HG03460 (cell line): ENCODE data around the gene ZACN.

ENCODE experiments used
- ATAC-seq: cut with Tn5 transposase; IDR thresholded peaks from one replicate; pipeline ENCODE4 v1.9.1; 2021; ENCODE audit not compliant: unreplicated experiment

ZACN gene

DNA sequence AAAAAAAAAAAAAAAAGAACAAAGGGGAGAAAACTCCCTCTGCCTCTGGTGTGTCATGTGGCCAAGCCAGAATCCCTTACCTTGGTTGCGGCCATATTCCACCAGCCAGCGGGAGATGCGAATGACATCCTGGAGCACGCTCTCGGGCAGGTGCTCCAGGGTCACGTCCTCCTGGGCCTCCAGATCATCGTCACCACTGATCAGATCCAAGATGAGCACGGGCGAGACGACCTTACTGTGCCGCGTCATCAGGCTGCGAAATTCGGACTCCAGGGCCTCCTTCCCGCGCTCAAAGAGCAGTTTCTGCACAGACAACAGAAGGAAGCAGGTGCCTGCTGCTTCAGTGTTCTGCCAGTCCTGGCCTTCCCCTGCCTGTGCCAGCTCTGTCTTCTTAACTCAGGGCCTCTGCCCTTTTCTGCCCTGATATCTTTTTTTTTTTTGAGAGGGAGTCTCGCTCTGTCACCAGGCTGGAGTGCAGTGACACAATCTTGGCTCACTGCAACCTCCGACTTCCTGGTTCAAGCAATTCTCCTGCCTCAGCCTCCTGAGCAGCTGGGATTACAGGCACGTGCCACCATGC, 18.8 kb downstream of the ZACN start:
- ATAC-seq, result no peak

DNA sequence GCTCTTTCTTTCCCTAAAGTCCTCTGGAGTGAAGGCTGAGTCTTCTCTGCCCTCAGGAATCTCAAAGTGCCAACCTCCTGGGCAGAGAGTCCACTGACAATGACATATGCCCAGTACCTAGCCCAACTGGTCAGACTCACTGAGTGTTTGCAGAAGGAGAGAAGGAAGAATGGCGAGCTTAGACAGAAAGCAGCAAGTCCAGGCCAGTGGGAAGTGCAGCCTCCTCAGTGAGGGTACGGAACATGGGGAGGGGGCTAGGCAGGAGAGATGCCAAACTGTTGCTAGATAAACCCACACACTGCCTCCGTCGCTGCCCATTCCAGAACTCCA, 23.9 kb downstream of the ZACN start:
- no peak for ATAC-seq

DNA sequence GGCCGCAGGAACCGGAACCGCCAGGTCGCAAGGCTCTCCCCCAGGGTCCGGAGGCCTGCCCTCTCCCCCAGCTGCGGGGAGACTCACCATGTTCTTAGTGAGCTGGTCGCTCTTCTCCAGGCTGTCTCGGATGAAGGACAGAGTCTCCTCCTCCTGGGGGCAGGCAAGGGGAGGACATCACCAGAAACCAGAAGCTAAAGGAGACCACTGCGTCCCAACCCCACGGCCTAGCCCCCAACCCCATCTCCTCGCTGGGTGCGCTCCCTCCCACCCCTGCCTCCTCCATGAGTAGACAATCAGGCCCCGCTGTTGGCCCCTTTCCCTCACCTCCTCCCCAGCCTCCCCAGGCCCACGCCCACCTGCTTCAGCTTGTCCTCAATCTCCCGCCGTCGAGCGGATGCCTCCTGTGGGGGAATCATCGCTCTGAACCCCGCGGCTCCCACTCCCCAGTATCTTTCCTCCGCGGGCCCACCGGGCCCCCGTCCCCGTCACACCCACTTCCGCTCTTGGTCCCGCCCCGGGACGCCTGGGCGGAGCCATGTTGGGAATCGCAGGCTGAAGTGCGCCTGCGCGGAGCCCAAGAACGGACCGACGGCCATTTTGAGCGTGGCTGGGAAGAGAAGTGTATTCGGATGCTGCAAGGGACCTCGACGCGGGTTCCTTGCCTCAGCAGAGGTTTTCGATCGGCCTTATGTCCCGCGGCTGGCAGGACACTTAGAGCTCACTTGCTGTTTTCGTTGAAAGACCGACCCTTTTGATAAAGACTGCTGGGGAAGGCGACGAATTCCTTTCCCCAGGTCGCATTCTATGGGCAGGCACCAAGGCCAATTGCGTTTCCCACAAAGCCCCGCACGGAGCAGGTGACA, 24.5 kb downstream of the ZACN start, which contains the start of gene EXOC7:
TSS of gene EXOC7 (minus strand) at position 514 of the 866 bp plus-strand sequence. CDS start at position 419, 95 bp downstream.
- ATAC-seq, result peak; percentile 83

DNA sequence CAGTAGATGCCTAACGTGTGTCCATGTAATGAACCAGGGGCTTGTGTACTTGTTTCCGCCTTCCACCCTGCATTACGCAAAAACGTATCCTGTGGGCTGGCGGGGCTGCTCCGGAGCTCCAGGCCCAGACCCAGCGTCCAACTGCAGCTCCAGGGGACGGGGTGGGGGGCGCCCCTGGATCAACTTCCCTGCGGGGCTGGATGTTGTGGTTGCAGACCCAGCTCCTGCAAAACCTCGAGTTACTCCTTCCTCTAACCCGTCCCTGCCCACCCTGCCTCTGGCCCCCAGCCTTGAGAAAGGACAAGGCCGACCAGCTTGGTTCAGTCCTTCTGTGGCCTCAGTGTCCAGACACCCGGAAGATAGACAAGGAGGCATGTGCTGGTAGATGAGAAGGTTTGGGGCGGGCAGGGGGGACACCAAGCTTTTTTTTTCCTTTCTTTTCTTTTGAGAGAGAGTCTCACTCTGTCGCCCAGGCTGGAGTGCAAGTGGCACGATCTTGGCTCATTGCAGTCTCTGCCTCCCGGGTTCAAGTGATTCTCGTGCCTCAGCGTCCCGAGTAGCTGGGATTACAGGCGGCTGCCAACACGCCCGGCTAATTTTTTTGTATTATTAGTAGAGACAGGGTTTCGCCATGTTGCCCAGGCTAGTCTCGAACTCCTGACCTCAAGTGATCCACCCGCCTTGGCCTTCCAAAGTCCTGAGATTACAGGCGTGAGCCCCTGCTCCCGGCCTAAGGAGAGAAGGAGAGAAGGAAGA, 25.3 kb downstream of the ZACN start:
- no peak for ATAC-seq

DNA sequence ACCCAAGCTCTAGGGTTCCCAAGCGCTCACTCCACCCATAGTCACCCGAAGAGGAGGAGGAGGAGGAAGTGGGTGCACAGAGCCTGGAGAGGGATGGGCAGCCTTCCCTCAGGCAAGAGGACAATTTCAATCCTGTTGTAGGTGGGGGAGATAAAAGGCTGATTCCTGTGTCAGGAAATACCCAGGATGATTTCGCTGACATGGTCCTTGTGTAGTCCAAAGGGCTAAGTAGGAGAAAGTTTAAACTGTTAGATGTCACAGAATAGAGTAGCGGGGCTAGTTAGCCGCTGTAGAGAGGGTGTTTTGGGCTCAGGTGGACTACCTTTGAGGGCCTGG, 25.9 kb downstream of the ZACN start:
- ATAC-seq, result no peak

DNA sequence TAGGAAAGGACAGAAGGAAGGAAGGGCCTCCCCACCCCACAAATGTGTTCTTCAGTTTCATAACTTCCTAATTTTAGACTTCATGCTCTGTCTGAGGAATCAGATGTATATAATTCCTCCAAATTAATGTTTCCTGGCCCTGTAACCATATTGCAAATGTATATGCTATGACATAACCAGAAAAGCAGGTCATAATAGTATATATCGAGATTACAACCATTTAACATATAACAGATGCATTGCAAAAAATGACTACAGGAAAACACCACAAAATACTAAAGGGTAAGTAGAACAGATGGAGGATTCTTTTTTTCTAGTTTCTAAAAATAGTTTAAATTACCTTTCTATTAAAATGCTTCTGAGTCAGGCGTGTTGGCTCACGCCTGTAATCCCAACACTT, 27.7 kb downstream of the ZACN start:
- no peak for ATAC-seq

DNA sequence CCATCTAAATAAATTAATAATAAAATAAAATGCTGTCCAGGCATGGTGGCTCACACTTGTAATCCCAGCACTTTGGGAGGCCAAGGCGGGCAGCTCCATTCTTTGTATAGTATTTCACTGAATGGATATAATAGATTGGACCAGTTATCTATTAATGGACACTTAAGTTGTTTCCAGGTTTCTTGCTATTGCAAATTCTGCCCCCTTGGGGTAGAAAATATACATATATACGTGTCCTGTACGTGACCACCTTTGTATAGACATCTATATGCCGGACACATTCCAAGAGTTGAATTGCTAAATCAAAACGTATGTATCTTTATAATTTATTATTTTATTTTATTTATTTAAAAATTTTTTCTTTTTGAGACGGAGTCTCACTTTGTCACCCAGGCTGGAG, 28.5 kb downstream of the ZACN start:
- ATAC-seq, result no peak

DNA sequence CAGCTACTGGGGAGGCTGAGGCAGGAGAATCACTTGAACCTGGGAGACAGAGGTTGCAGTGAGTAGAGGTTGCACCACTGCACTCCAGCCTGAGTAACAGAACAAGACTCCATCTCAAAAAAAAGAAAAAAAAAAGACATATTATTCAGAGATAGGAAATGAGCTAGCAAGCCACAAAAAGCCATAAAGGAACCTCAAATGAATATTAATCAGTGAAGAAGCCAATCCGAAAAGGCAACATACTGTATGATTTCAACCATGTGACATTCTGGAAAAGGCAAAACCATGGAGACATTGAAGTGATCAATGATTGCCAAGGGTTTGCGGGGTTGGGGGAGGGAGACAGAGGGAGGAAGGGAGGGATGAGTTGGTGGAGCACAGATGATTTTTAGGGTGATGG, 33.0 kb downstream of the ZACN start:
- ATAC-seq, result no peak

DNA sequence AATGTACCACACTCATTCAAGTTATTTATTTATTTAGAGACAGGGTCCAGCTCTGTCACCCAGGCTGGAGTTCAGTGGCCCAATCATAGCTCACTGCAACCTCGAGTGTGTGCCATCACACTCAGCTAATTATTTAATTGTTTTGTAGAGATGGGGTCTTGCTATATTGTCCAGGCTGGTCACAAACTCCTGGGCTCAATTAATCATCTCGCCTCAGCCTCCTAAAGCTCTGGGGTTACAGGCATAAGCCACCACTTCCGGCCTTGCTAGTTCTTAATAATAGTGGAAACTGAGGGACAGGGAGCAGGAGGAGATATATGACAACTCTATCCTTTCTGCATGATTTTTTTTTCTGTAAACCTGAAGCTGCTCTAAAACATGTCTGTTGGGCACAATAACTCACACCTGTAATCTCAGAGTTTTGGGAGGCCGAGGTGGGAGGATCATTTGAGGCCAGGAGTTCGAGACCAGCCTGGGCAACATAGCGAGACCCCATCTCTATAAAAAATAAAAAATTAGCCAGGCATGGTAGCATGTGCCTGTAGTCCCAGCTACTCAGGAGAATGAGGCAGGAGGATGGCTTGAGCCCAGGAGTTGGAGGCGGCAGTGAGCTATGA, 36.3 kb downstream of the ZACN start:
- ATAC-seq, result no peak

DNA sequence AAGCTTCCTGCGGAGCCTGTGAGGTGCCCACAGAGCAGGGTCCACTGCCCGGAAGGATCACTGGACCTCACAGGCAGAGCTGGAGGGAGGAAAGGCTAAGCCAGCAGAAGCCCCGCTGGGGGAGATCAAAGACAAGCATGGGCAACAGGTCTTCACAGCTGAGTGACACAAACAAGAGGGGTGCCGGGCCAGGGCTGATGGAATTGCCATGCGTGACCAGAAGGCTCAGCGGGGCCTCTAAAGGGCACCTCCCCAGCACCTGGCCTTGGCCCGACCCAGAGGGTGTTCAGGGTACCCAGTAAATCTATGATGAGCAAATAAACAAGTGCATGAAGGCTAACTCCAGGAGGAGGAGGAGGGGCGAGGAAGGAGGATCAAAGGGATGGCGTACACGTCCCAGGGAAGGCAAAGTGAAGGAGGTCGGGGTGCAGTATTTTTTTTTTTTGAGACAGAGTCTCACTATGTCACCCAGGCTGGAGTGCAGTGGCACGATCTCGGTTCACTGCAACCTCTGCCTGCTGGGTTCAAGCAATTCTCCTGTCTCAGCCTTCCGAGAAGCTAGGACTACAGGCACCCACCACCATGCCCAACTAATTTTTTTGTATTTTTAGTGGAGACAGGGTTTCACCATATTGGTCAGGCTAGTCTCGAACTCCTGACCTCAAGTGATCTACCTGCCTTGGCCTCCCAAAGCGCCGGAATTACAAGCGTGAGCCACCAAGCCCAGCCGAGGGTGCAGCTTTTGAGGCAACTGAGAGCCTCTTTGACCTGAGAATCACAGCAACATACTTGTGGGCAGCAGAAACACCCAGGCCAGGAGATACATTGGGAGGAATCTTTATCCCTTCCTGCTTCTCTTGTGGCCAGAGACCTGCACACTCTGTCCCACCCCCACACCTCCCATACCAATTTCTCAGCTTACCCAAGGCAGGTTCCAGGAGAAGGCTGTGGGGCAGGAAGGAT, 40.7 kb downstream of the ZACN start:
- no peak for ATAC-seq

DNA sequence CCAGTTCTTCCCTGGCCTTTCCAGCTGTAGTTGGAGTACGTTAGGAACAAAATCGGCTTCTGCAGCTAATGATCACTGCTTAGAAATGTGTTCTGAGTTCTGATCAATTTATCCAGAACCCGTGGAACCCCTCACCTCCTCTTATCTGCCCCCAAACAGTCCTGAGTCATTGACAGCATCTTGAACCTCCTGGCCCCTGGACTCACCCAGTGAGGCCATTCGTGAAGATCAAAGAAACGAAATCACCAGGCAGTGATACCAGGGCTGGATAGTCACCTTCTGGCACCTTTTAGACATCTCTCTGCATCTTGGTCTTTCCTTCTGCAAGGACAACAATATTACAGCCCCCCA, 41.7 kb downstream of the ZACN start:
- ATAC-seq, result no peak

DNA sequence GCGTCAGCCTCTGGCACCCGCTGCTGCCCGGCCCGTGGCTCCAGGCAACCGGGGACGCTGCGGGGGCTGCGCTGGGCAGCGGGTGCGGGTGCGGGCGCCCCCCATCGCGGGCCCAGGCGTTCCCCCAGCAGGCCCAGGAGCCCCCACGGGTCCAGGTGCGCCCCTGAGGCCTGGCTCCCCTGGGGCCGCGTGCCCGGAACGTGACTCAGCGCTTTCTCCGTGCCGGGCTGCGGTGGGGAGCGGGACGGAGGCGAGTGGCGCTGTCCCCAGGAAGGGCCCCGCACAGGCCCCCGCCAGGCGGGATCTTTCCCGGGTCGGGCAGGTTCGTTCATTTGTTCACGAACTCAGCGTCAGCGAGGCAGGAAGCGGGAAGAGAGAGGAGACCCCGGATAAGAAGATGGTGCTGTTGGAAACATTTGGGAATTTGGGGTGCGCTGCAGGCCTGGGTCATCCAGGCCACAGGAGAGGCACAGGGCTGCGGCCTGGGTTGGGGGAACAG, 43.0 kb downstream of the ZACN start:
- ATAC-seq, result no peak

DNA sequence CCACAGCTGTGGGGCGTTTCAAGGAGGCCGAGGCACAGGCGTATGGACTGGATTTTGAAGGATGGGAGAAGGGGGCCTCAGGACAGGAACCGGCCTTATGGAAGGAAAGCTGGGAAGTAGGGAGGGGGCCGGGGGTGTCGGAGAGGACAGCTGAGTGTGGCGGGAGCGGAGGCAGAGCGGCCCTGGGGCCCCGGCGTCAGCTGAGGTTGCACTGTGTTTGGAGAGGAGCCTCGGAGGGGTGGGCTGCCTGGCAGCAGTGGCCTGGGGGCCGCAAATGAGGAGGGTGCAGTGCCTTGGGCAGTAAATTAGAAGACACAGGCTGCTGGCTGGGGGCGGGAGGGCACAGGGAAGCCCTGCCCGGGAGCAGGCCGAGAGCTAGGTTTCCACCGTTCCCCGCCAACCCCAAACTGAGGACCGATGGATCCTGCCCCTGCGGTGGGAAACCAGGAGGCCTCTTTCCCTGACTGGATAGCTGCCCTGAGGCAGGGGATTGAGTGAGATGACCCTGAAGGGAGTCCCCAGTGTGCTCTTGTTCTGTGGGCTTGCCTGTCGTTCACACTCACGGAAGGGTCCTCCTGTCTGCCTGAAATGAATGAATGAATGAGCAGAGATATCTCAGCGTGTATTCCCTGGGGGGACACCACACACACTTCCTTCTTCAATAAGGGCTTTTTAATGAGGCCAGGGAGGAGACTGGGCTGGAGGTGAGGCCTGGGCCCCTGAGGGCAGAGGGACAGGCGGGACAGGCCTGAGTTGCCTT, 43.6 kb downstream of the ZACN start:
- ATAC-seq, result no peak

DNA sequence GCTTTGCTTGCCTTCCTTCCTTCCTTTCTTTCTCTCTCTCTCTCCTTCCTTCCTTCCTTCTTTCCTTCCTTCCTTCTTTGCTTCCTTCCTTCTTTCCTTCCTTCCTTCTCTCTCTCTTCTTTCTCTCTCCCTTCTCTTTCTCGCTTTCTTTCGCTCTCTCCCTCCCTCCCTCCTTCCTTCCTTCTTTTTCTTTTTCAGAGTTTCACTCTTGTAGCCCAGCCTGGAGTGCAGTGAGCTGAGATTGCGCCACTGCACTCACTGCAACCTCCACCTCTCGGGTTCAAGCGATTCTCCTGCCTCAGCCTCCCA, 44.2 kb downstream of the ZACN start:
- ATAC-seq, result no peak

DNA sequence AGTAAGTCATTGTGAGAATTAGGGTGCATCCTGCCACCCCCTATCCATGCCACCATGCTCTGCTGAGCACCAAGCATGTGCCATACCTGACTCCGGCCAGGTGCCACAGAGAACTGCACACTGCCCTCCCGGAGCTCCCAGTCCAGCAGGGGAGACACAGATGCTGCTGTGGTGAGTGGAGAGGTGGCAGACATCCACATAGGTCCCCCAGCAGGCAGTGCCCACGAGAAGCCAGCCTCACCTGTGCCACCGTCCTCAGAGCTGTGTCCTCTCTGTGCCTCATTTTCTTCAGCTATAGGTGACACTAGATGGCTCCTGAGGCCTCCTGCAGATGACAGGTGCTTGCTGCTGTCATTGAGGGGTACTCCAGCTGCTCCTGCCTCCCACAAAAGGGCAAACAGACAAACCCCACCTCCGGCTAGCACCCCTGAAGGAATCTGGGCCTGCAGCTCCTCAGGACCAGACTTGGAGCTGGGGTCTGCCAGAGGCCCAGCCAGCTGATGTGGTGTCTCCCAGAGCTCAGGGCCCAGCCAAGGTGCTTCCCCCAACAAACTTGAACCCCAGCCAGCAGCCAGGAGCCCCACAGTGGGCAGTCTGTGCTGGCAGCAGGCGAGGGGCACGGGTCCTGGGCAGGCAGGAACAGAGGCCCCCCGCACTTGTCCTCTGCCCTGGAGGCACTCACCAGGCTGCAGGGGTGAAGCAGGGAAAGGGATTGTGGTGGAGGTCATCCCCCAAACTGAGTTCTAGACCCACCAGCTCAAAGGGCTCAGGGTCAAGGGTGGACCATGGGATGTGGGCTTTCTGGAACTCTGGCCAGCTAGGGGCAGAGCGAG, 45.0 kb downstream of the ZACN start:
- no peak for ATAC-seq

DNA sequence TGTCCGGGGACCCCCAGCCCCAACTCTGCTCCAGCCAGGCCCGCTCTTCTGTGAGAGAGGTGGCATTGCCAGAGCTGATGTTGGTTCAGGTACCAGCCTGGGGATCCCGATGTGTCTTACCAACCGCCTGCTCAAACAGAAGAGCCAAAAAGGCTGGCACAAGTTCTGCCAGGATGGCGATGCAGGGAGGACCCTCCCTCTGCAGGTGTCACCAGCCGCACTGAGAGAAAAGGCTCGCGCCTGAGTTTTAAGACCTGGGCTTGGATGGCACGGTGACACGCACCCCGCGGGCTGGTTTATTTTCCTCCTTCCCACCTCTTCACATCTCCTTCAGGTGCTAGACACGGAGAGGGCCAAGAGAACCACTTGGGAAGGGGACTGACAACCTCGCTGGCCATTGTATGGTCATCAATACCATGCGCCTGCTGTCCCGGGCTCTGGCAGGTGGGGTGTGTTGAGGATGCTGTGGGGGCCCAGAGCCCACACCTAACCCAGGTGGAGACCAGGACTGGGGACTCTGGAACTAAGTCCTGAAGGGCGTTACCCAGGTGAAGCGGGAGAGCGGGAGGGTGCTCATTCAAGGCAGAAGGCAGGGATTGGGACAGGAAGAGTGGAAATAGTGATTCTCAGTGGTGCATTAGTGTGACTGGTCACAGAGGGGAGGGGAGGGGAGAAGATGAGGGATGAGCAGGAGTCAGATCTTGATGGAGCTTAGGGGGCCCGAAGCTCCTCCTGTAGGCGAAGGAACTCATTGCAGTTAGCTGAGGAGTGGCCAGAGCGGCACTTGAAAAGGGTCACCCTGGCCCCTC, 45.8 kb downstream of the ZACN start:
- ATAC-seq, result no peak

DNA sequence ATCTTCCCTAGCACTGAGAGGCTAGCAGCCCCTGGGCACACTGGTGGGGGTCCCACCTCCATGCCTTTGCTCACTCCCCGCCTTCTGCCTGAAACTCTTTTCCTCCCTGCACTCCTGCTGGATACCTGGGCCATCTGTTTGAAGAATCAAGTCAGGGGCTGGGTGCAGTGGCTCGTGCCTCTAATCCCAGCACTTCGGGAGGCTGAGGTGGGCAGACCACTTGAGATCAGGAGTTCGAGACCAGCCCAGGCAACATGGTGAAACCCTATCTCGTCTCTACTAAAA, 46.4 kb downstream of the ZACN start:
- ATAC-seq, result no peak

DNA sequence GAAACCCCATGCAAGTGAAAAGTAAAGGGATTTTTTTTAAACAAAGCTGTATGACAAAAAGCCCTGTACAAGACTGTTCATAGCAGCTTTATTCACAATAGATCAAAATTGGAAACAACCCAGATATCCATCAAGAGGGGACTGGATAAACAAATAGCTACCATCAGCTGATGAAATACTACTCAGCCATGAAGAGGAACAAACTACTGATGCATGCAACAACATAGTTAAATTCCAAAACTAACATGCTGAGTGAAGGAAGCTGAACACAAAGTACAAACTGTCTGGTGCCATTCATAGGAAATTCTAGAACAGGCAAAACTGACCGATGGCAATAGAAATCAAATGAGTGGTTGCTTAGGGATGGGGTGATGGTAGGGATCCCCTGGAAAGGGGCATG, 46.9 kb downstream of the ZACN start:
- ATAC-seq, result no peak

DNA sequence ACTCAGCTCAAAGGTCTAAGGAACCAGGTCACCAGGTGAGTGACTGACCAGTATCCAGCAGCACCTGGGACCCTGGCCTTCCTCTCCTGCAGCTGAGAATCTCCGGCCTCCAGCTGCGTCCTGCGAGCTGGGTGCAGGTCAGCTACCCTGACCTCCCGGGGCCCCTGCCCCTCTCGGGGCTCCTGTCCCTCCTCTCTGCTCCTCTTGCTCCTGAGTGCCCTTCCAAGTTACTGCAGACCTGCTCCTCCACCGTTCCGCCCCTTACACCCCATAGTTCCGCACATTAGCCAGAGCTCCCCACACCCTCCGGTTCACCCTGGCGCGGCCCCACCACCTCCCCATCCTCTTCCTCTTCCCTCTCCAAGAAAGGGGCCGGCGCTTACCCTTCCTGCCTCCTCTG, 51.5 kb downstream of the ZACN start:
- ATAC-seq, result no peak
